ENCODE data around the gene ATP2C2.
A peak's percentile ranks its signal among the peaks of the same experiment; 100 is the strongest.

ATP2C2 gene

GRCh38 chr16:84425696-84426095 lies 57.4 kb downstream of the ATP2C2 start:
- no peak for DNase-seq

- no peak for DNase-seq
Measured at GRCh38 chr16:84426804-84427203, 58.5 kb downstream of the ATP2C2 start.

GRCh38 chr16:84427553-84427952 lies 59.2 kb downstream of the ATP2C2 start:
- no peak for DNase-seq

- DNase-seq: no peak
Measured at GRCh38 chr16:84430860-84431259, 62.5 kb downstream of the ATP2C2 start.

- no peak for DNase-seq
Measured at GRCh38 chr16:84434800-84435199, 66.5 kb downstream of the ATP2C2 start.

GRCh38 chr16:84436196-84436595 lies 67.9 kb downstream of the ATP2C2 start:
- no peak for DNase-seq

- DNase-seq: no peak
Measured at GRCh38 chr16:84438971-84439696, 70.8 kb downstream of the ATP2C2 start.

- DNase-seq: no peak
Measured at GRCh38 chr16:84442416-84443145, 74.2 kb downstream of the ATP2C2 start.

- DNase-seq: no peak
Measured at GRCh38 chr16:84443166-84443802, 74.9 kb downstream of the ATP2C2 start.

- no peak for DNase-seq
Measured at GRCh38 chr16:84444476-84444875, 76.1 kb downstream of the ATP2C2 start.

- no peak for DNase-seq
Measured at GRCh38 chr16:84446084-84446483, 77.7 kb downstream of the ATP2C2 start.

GRCh38 chr16:84446596-84447392 lies 78.5 kb downstream of the ATP2C2 start:
- DNase-seq: no peak

GRCh38 chr16:84448444-84448843 lies 80.1 kb downstream of the ATP2C2 start:
- DNase-seq: no peak

GRCh38 chr16:84449156-84450140 lies 81.1 kb downstream of the ATP2C2 start:
- no peak for DNase-seq

GRCh38 chr16:84450176-84450865 lies 82.0 kb downstream of the ATP2C2 start:
- no peak for DNase-seq

GRCh38 chr16:84451010-84451676 lies 82.8 kb downstream of the ATP2C2 start:
- peak; percentile 34 for DNase-seq

GRCh38 chr16:84451781-84452180 lies 83.4 kb downstream of the ATP2C2 start:
- DNase-seq: peak; percentile 22

GRCh38 chr16:84453061-84453752 lies 84.9 kb downstream of the ATP2C2 start:
- DNase-seq: peak; percentile 32

GRCh38 chr16:84454611-84455010 lies 86.3 kb downstream of the ATP2C2 start:
- DNase-seq: no peak

GRCh38 chr16:84455031-84455430 lies 86.7 kb downstream of the ATP2C2 start:
- no peak for DNase-seq

All from activated CD8-positive, alpha-beta memory T cell treated with anti-CD3 and anti-CD28 coated beads, Interleukin-2, amount 50 U/mL, for 48 hours (primary cell).